Measurements from ENCODE around the gene SRY.
"Not testable (repeated sequence)": the region's sequence is repeated elsewhere in the genome, so short reads cannot be mapped to it uniquely, and the experiment has no call there.

SRY gene

DNA sequence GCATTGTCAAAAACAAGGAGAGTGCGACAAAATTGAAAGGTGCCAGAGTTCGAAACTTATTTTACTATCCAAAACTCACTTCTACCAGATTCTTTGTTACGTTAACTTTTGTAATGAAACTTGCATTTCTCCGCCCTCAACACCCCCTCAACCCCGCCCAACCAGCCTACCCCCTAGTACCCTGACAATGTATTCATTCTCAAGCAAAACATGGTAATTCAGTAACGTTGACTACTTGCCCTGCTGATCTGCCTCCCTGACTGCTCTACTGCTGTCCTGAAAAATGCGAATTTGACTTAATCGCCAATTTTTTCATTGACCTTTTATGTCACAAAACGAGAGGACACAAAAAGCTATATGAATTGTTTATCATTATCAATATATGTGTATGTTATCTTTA is at the start of gene SRY:
Gene SRY, minus strand, starts transcription at position 83 of the 400 bp plus-strand sequence. Its CDS starts 79 bp downstream, at position 4.
- no peak for DNase-seq

DNA sequence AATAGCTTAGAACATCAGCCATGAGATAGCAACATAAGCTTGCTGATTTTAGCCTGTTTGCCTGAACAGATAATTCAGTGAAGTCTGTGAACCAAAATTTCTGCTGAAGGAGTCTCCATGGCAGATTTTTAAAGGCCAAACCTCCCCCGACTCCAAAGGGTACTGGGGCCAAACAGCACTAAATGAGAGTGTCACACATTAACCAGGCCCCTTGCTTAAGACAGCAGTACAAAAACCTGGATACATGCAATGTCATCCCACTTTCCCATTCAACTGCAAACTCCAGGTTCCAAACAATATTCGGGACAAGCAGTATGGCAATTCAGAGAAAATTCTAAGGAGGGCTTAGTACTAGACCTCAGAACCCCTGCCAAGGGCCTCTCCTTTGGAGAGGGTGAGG is 49.6 kb upstream of the SRY start:
- DNase-seq, result no peak

DNA sequence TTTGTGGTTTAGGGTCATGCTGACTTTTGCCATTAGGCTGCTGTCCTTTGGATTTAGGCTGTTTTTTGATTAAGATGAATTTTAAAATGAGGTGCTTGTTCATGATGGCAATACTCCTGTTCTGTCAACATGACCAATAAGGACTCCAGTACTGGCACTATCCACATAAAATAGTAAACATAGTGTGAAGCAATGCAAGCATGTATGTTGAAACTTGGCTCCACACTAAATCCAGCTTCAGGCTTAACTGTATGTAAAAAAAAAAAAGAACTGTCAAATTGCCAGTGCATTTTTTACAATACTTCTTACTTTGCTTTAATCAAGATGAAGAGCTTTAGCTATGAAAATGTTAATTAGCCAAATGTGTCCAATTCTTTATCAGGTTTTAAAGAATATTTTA is 47.7 kb upstream of the SRY start:
- DNase-seq, result no peak

DNA sequence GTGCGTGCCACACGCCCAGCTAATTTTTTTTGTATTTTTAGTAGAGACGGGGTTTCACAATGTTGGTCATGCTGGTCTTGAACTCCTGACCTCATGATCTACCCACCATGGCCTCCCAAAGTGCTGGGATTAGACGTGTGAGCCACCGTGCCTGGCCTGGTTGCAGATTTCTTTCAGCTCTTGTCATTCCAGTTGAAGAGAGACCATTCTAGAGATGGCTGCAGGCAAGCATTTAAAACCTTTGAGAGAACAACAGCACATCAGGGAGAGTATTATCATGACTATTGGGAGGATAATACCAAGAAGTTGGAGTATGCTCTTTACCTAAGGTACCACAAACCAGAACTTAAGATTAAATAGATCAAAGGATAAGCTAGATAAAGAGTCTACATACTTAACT is 41.0 kb upstream of the SRY start:
- no peak for DNase-seq

DNA sequence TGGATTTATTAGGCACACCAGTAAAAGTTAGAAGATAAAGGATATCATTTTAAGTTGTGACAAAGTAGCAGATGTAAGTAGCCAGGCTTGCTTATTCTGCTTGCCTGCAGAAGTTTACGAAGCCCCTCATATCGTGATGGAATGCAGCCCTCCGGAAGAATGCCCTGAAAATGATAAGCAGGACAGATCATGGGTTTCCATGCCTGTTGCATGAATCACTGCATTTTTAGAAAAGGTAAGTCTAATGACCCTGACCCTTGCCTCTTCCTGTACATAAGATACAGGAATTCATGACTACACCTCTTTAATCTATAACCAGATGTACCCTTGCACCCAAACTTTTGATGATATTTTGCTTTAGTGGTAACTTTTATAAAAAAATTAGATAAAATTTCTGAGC is 37.0 kb upstream of the SRY start:
- DNase-seq, result no peak

DNA sequence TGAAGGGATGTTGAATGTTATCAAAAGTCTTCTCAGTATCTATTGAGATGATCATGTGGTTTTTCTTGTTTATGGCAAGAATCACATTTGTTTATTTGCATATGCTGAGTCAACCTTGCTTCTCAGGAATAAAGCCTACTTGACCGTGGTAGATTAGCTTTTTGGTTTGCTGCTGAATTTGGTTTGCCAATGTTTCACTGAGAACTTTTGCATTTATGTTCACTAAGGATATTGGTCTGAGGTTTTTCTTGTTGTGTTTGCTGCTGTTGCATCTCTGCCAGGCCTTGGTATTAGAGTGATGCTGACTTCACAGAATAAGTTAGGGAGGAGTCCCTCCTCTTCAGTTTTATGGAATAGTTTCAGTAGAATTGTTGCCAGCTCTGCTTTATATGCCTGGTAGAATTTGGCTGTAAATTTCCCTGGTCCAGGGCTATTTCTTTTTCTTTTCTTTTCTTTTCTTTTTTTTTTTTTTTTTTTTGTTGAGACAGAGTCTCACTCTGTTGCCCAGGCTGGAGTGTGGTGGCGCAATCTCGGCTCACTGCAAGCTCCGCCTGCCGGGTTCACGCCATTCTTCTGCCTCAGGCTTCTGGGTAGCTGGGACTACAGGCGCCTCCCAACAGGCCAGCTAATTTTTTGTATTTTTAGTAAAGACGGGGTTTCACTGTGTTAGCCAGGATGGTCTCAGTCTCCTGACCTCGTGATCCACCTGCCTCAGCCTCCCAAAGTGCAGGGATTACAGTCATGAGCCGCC is 29.8 kb upstream of the SRY start:
- not testable (repeated sequence) for DNase-seq

DNA sequence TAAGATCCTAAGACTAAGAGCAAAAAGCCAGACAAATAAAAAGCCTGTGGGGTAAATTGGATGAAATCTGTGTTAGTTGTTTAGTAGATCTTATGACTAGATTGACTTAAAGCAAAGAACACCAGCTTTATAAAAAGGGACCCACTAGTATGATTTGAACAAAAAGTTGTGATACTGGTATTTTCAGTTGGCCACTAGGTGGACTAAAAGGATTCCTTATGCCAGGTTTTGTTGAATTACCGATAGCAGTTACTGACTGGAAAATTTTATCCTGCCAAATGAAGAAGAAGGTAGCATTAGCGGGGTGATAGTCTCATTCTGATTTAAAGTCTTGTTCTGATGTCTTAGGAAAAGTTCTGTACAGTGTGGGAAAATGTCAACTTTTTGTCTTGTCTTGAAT is 12.8 kb upstream of the SRY start:
- no peak for DNase-seq

DNA sequence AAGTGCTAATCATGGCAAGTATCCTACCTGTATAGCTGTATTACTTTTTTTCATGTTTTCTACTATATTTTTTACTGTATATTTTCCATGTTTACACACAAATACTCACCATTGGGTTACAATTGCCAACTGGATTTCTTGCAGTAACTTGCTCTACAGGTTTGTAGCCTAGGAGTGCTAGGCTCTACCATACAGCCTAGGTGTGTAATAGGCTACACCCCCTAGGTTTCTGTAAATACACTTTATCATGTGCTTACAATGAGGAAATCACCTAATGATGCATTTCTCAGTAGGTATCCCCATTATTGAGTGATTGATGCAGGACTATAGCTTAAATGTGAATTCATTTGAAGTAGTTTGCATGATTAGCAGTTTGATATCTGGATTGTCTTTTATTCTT is 10.5 kb upstream of the SRY start:
- DNase-seq, result no peak

DNA sequence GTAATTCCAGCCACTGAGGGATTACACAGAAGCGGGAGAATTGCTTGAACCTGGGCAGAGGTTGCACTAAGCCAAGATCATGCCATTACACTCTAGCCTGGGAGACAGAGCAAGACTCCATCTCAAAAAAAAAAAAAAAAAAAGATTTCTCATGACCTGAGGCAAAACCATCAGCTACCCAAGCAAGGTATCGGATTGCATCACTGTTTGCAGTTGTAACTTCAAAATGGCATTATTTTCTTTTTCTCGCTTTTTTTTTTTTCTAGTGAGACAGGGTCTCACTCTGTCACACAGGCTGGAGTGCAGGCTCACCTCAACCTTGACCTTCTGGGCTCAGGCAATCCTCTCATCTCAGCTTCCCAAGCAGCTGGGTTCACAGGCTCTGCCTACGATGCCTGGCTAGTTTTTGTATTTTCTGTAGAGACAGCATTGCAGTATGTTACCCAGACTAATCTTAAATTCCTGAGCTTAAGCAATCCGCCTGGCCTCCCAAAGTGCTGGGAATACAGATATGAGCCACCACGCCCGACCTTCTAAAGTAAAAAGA is 9.6 kb upstream of the SRY start:
- no peak for DNase-seq

DNA sequence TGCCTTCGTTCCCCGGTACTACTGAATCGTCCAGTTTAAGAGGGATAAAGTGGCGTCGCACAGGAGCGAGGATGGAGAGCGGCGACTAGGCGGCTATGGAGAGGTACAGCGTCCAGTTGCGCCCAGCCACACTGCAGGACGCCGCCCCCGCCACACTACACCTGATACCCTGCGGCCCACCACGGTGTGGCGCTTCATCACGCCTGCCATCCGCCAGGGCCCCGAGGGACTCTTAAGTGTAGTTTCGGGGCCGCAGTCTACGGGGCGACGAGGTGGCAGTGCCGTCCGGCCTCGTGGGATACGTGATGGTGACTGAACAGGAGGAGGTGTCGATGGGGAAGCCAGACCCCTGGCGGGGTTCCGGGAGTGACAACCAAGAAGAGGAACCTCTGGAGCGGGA is 2.3 kb upstream of the SRY start:
- no peak for DNase-seq

DNA sequence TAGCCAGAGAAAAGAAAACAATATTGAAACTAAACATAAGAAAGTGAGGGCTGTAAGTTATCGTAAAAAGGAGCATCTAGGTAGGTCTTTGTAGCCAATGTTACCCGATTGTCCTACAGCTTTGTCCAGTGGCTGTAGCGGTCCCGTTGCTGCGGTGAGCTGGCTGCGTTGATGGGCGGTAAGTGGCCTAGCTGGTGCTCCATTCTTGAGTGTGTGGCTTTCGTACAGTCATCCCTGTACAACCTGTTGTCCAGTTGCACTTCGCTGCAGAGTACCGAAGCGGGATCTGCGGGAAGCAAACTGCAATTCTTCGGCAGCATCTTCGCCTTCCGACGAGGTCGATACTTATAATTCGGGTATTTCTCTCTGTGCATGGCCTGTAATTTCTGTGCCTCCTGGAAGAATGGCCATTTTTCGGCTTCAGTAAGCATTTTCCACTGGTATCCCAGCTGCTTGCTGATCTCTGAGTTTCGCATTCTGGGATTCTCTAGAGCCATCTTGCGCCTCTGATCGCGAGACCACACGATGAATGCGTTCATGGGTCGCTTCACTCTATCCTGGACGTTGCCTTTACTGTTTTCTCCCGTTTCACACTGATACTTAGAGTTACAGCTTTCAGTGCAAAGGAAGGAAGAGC is 488 bp downstream of the SRY start:
- no peak for DNase-seq

All from NCI-H1092 treated with DMSO at 0.1 percent for 48 hours (cell line).